ENCODE measurements around the gene EIF3B.
"Not testable (repeated sequence)": the region's sequence is repeated elsewhere in the genome, so short reads cannot be mapped to it uniquely, and the experiment has no call there.

The EIF3B gene

DNA sequence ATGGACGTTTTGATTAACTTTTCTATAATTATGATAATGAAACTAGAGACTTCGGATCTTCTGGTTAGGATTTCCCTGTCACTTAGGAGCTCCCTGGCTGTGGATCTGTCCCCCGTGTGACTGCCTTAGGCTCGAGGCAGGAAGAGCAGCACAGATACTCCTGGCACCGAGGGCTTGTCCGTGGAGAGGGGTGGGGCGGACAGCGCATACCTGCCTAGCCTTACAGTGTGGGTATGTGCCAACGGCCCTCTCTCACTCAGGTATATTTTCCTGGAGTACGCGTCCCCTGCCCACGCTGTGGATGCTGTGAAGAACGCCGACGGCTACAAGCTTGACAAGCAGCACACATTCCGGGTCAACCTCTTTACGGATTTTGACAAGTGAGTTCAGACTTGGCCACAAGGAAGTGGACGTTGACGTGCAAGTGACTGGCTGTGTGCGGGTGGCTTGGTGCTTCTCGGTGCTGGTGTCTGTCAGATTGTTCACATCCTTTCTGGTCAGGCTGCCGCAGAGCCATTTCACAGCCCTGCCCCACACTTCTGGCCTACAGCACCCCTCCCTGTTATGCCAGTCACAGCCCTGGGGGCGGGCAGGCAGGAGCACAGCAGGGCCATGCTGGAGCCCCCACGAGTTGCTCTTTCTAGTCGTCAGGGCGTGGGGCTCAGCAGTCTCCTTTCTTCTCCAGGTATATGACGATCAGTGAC lies 7.9 kb downstream of the EIF3B start:
- Histone ChIP-seq H3K27me3 (ENCODE audit: control insufficient read depth in 1 of 2, insufficient read depth in 2 of 2, low read length in 2 of 2) (no peaks in the 10 kb centered on the region), H3K9me3 (ENCODE audit: control insufficient read depth in 2 of 2, low read length in 2 of 2) (no peaks in the 10 kb centered on the region), H3K36me3 (ENCODE audit: control insufficient read depth in 2 of 2, insufficient read depth in 2 of 2, low read length in 2 of 2) (peaks cover 48 to 49% of the 10 kb centered on the region in 2 donors), H3K9ac (ENCODE audit: low read length in 2 of 2) (no peak overlapping the region), H3K4me3 (ENCODE audit: low read length in 2 of 2) (no peak overlapping the region), H3K27ac (ENCODE audit: low read length) (no peak overlapping the region), H3K4me1 (ENCODE audit: control insufficient read depth, insufficient read depth, low read length) (peaks cover 6% of the 10 kb centered on the region)

DNA sequence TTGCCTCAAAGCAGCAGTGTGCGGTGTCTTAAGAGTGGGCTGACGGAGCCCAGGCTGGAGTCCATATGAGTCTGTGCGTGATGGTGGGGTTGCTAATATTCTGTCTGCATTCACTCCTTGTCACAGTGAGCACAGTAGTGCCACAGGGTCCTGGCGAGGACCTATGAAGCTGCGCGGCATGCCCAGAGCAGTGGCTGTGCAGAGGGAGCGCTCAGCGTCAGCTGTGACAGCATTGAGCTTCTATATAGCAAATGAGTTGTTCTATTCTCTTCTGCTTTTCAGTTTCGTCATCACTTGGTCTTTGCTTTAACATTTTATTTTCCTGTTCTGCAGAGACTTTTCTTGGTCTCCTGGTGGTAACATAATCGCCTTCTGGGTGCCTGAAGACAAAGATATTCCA lies 14.5 kb downstream of the EIF3B start:
- H3K9me3 ChIP-seq (ENCODE audit: control insufficient read depth in 2 of 2, low read length in 2 of 2) = no peaks in the 10 kb centered on the region
- peaks cover 84% of the 10 kb centered on the region in 2 donors for H3K36me3 ChIP-seq (ENCODE audit: control insufficient read depth in 2 of 2, insufficient read depth in 2 of 2, low read length in 2 of 2)
- no peak overlapping the region for H3K27ac ChIP-seq (ENCODE audit: low read length)
- no peak overlapping the region for H3K9ac ChIP-seq (ENCODE audit: low read length in 2 of 2)
- H3K4me3 ChIP-seq (ENCODE audit: low read length in 2 of 2) = no peak overlapping the region
- H3K4me1 ChIP-seq (ENCODE audit: control insufficient read depth, insufficient read depth, low read length) = no peaks in the 10 kb centered on the region
- no peaks in the 10 kb centered on the region for H3K27me3 ChIP-seq (ENCODE audit: control insufficient read depth in 1 of 2, insufficient read depth in 2 of 2, low read length in 2 of 2)

DNA sequence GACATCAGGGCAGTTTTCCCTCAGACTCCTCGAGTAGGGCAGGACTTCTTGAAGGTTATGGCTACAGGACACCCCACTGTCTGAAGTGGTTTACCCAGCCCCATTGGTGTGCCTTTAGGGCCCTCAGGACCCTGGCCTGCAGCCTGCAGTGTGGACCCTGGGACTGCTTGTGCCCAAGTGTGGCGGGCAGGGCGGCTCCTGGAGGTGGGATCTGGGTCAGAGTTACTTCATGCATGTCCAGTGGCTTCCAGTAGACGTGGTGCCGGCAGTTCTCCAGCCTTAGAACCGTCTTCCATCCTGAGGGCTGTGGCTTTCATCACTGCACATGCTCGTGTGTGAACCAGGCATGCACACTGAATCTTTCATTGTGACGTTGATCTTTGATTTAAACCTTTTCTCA lies 16.7 kb downstream of the EIF3B start:
- Histone ChIP-seq H3K27me3 (ENCODE audit: control insufficient read depth in 1 of 2, insufficient read depth in 2 of 2, low read length in 2 of 2) (no peaks in the 10 kb centered on the region), H3K36me3 (ENCODE audit: control insufficient read depth in 2 of 2, insufficient read depth in 2 of 2, low read length in 2 of 2) (peaks cover 85 to 88% of the 10 kb centered on the region in 2 donors), H3K4me1 (ENCODE audit: control insufficient read depth, insufficient read depth, low read length) (no peaks in the 10 kb centered on the region), H3K9ac (ENCODE audit: low read length in 2 of 2) (no peak overlapping the region), H3K4me3 (ENCODE audit: low read length in 2 of 2) (no peak overlapping the region), H3K27ac (ENCODE audit: low read length) (no peak overlapping the region), H3K9me3 (ENCODE audit: control insufficient read depth in 2 of 2, low read length in 2 of 2) (no peaks in the 10 kb centered on the region)

DNA sequence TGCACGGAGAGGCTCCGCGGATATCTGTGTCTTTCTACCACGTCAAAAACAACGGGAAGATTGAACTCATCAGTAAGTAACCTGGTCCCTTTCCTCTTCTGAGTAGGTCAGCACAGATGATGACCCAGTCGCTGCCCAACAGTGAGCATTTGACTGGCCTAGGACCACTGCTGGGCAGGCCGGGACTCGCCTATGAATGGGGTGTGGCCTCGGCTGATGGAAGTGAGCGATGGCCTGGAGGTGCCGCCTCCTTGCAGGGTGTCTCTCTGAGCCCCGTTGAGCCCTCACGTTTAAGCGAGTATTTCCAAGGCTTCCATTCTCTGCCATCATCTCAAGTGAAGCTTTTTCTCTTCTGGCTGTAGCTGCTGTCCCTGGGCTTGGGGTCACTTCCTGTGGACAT lies 18.1 kb downstream of the EIF3B start:
- Histone ChIP-seq H3K9ac (ENCODE audit: low read length in 2 of 2) (no peak overlapping the region), H3K27ac (ENCODE audit: low read length) (no peak overlapping the region), H3K4me1 (ENCODE audit: control insufficient read depth, insufficient read depth, low read length) (no peaks in the 10 kb centered on the region), H3K27me3 (ENCODE audit: control insufficient read depth in 1 of 2, insufficient read depth in 2 of 2, low read length in 2 of 2) (no peaks in the 10 kb centered on the region), H3K36me3 (ENCODE audit: control insufficient read depth in 2 of 2, insufficient read depth in 2 of 2, low read length in 2 of 2) (peaks cover 84 to 86% of the 10 kb centered on the region in 2 donors), H3K9me3 (ENCODE audit: control insufficient read depth in 2 of 2, low read length in 2 of 2) (no peaks in the 10 kb centered on the region), H3K4me3 (ENCODE audit: low read length in 2 of 2) (no peak overlapping the region)

DNA sequence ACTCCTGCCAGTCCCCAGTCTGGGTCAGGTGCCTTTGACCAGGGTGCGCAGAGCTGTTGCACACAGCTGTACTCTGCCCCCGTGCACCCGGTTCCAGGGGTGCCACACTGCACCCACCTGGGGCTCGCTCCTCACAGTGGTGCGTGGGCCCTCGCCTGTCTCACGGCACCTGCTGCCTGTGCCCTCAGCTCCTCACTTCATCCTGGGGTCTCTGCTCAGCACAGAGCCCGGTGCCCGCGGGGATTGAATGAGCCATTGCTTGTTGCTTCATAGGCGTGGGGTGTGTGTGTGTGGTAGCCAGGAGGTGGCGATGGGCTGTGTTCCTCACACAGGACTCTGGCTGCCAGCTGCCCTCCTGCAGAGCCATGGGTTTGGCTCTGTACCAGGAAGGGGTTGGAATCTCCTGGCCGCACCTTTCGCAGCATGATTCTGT lies 18.5 kb downstream of the EIF3B start:
- H3K4me1 ChIP-seq (ENCODE audit: control insufficient read depth, insufficient read depth, low read length) = no peaks in the 10 kb centered on the region
- H3K9me3 ChIP-seq (ENCODE audit: control insufficient read depth in 2 of 2, low read length in 2 of 2) = no peaks in the 10 kb centered on the region
- no peak overlapping the region for H3K27ac ChIP-seq (ENCODE audit: low read length)
- no peaks in the 10 kb centered on the region for H3K27me3 ChIP-seq (ENCODE audit: control insufficient read depth in 1 of 2, insufficient read depth in 2 of 2, low read length in 2 of 2)
- no peak overlapping the region for H3K9ac ChIP-seq (ENCODE audit: low read length in 2 of 2)
- no peak overlapping the region for H3K4me3 ChIP-seq (ENCODE audit: low read length in 2 of 2)
- peaks cover 80 to 83% of the 10 kb centered on the region in 2 donors for H3K36me3 ChIP-seq (ENCODE audit: control insufficient read depth in 2 of 2, insufficient read depth in 2 of 2, low read length in 2 of 2)

DNA sequence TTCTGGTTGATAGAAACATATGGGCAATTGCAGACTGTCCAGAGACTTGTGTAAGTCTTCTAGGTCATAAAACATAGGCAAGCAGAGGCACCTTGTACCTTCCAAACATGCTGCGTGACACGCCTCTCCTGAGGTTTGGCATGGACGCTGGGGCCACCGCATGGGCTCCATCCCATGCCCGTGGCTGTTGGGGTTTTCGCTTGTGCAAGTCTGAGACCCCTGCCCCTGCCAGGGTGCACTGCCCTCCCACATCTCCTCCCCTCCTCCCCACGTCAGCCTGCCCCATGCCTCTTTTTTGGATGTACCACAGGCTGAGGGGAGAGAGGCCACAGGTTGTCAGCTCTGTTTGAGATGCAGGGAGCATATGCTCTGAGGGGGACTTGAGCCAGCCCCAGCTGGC lies 19.0 kb downstream of the EIF3B start:
- H3K27me3 ChIP-seq (ENCODE audit: control insufficient read depth in 1 of 2, insufficient read depth in 2 of 2, low read length in 2 of 2) = no peaks in the 10 kb centered on the region
- no peaks in the 10 kb centered on the region for H3K9me3 ChIP-seq (ENCODE audit: control insufficient read depth in 2 of 2, low read length in 2 of 2)
- H3K27ac ChIP-seq (ENCODE audit: low read length) = no peak overlapping the region
- H3K4me3 ChIP-seq (ENCODE audit: low read length in 2 of 2) = no peak overlapping the region
- H3K4me1 ChIP-seq (ENCODE audit: control insufficient read depth, insufficient read depth, low read length) = no peaks in the 10 kb centered on the region
- peaks cover 79 to 83% of the 10 kb centered on the region in 2 donors for H3K36me3 ChIP-seq (ENCODE audit: control insufficient read depth in 2 of 2, insufficient read depth in 2 of 2, low read length in 2 of 2)
- no peak overlapping the region for H3K9ac ChIP-seq (ENCODE audit: low read length in 2 of 2)

DNA sequence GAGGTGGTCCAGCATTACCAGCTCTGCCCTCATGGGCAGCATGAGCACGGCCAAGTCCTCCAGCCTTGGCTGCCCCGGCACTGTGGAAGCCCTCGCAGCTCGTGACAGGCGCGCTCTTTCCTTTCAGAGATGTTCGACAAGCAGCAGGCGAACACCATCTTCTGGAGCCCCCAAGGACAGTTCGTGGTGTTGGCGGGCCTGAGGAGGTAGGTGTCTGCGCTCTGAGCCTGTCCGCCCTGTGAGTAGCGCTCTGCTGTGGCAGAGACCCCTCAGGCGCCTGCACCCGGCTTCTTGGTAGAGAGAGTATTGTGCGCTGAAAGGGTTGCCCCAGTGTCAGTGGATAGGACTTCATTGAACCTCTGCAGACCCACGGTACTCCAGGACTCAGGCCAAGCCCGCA lies 19.8 kb downstream of the EIF3B start:
- no peaks in the 10 kb centered on the region for H3K9me3 ChIP-seq (ENCODE audit: control insufficient read depth in 2 of 2, low read length in 2 of 2)
- H3K9ac ChIP-seq (ENCODE audit: low read length in 2 of 2) = no peak overlapping the region
- peaks cover 79 to 83% of the 10 kb centered on the region in 2 donors for H3K36me3 ChIP-seq (ENCODE audit: control insufficient read depth in 2 of 2, insufficient read depth in 2 of 2, low read length in 2 of 2)
- no peaks in the 10 kb centered on the region for H3K27me3 ChIP-seq (ENCODE audit: control insufficient read depth in 1 of 2, insufficient read depth in 2 of 2, low read length in 2 of 2)
- H3K4me1 ChIP-seq (ENCODE audit: control insufficient read depth, insufficient read depth, low read length) = no peaks in the 10 kb centered on the region
- no peak overlapping the region for H3K4me3 ChIP-seq (ENCODE audit: low read length in 2 of 2)
- H3K27ac ChIP-seq (ENCODE audit: low read length) = no peak overlapping the region

DNA sequence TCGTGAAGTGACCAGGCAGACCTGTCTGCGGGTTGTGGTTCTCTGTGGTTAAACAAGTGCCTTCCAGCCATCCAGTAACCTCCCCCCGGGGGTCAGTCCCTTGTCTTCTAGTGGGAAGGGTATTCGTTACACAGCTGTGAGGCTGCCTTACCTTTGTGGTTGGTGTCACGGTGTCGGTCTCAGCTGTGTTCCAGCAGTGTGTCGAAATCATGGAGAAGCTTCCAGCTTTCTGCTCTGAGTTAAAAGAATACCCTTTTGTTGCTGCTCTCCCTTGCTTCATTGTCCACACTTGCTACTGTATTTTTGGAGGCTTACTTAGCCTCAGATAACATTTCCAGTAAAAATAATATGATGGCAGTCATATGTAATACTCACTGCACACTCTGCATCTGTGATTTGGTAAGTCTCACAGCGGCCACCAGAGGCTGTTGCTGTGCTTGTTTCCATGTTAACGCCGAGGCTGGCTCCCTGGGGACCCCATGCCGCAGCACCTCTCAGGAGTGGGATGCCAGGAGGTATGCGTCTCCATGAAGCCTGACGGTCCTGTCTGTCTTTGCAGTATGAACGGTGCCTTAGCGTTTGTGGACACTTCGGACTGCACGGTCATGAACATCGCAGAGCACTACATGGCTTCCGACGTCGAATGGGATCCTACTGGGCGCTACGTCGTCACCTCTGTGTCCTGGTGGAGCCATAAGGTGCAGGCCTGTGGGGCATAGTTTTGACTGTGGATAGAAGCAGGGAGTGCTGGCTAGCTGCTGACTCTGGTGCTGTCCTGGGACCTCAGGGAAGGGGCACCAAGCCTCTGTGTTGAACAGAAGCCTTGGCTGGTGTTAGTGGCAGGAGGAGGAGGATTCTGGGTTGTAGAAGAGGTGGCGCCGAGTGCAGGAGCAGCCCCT lies 20.5 kb downstream of the EIF3B start:
- peaks cover 82 to 87% of the 10 kb centered on the region in 2 donors for H3K36me3 ChIP-seq (ENCODE audit: control insufficient read depth in 2 of 2, insufficient read depth in 2 of 2, low read length in 2 of 2)
- H3K27me3 ChIP-seq (ENCODE audit: control insufficient read depth in 1 of 2, insufficient read depth in 2 of 2, low read length in 2 of 2) = no peaks in the 10 kb centered on the region
- H3K4me1 ChIP-seq (ENCODE audit: control insufficient read depth, insufficient read depth, low read length) = no peaks in the 10 kb centered on the region
- no peaks in the 10 kb centered on the region for H3K9me3 ChIP-seq (ENCODE audit: control insufficient read depth in 2 of 2, low read length in 2 of 2)
- H3K27ac ChIP-seq (ENCODE audit: low read length) = no peak overlapping the region
- no peak overlapping the region for H3K4me3 ChIP-seq (ENCODE audit: low read length in 2 of 2)
- H3K9ac ChIP-seq (ENCODE audit: low read length in 2 of 2) = no peak overlapping the region

DNA sequence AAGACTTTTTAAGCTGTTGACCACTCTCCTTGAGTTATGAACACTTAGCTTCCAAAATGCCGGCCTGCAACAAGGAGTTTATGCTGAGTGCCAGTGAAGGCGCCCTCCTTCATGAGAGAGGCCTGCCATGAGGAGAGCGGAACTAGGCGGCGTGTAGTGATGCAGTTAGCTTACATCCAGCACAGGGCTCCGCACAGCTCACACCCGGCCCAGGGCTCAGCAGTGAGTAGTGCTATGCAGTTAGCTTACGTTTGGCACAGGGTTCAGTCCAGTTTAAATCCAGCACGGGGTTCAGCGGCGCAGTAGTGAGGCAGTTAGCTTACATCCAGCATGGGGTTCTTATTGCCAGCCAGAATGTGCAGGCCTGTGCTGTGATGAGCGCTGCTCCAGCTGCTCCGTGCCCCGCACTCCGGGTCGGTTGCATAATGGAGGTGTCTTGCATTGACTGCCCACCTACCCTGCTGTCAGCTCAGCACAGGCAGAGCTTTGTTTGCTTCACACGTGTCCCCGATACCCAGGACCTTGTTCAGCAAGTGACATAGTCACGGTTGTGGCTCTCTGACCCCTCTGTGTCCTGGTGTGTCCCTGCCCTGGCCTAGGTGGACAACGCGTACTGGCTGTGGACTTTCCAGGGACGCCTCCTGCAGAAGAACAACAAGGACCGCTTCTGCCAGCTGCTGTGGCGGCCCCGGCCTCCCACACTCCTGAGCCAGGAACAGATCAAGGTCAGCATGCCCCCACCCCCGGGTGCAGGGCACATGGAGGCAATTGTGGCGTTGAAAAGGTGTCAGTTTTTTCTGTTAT lies 21.9 kb downstream of the EIF3B start:
- Histone ChIP-seq H3K27ac (ENCODE audit: low read length) (no peak overlapping the region), H3K36me3 (ENCODE audit: control insufficient read depth in 2 of 2, insufficient read depth in 2 of 2, low read length in 2 of 2) (peaks cover 85 to 89% of the 10 kb centered on the region in 2 donors), H3K4me1 (ENCODE audit: control insufficient read depth, insufficient read depth, low read length) (no peaks in the 10 kb centered on the region), H3K27me3 (ENCODE audit: control insufficient read depth in 1 of 2, insufficient read depth in 2 of 2, low read length in 2 of 2) (no peaks in the 10 kb centered on the region), H3K9ac (ENCODE audit: low read length in 2 of 2) (no peak overlapping the region), H3K4me3 (ENCODE audit: low read length in 2 of 2) (no peak overlapping the region), H3K9me3 (ENCODE audit: control insufficient read depth in 2 of 2, low read length in 2 of 2) (no peaks in the 10 kb centered on the region)

DNA sequence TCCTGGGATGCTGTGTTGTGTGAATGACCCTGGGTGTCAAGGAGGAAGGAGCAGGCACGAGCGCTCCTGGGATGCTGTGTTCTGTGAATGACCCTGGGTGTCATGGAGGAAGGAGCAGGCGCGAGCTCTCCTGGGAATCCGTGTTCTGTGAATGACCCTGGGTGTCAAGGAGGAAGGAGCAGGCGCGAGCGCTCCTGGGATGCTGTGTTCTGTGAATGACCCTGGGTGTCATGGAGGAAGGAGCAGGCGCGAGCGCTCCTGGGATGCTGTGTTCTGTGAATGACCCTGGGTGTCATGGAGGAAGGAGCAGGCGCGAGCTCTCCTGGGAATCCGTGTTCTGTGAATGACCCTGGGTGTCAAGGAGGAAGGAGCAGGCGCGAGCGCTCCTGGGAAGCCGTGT lies 22.9 kb downstream of the EIF3B start:
- H3K27ac ChIP-seq (ENCODE audit: low read length); H3K4me1 ChIP-seq (ENCODE audit: control insufficient read depth, insufficient read depth, low read length); H3K9me3 ChIP-seq (ENCODE audit: control insufficient read depth in 2 of 2, low read length in 2 of 2); H3K4me3 ChIP-seq (ENCODE audit: low read length in 2 of 2); H3K27me3 ChIP-seq (ENCODE audit: control insufficient read depth in 1 of 2, insufficient read depth in 2 of 2, low read length in 2 of 2); H3K9ac ChIP-seq (ENCODE audit: low read length in 2 of 2): not testable (repeated sequence)
- H3K36me3 ChIP-seq (ENCODE audit: control insufficient read depth in 2 of 2, insufficient read depth in 2 of 2, low read length in 2 of 2) = peaks cover 78 to 80% of the 10 kb centered on the region in 2 donors
